Measurements from ENCODE around the gene SLC2A5.
"Not testable (repeated sequence)": the region's sequence is repeated elsewhere in the genome, so short reads cannot be mapped to it uniquely, and the experiment has no call there.

The SLC2A5 gene

GRCh38 chr1:9004031-9004699 lies 65.3 kb downstream of the SLC2A5 start:
- no peak for DNase-seq

GRCh38 chr1:9002215-9002560 lies 67.2 kb downstream of the SLC2A5 start:
- DNase-seq: not testable (repeated sequence)

DNA sequence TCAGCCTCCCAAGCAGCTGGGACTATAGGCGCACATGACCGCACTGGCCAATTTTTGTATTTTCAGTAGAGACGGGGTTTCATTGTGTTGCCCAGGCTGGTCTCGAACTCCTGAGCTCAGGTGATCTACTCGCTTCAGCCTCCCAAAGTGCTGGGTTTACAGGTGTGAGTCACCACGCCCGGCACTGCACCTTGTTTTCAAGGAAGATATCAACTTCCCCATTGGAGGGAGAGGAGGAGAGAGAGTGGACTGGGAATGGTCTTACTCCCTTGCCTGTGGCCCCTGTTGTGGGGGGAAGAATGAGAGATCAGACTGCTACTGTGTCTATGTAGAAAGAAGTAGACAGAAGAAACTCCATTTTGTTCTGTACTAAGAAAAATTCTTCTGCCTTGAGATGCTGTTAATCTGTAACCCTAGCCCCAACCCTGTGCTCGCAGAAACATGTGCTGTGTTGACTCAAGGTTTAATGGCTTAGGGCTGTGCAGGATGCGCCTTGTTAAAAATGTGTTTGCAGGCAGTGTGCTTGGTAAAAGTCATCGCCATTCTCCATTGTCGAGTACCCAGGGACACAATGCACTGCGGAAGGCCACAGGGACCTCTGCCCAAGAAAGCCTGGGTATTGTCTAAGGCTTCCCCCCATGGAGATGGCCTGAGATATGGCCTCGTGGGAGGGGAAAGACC lies 67.8 kb downstream of the SLC2A5 start:
- DNase-seq: not testable (repeated sequence)

DNA sequence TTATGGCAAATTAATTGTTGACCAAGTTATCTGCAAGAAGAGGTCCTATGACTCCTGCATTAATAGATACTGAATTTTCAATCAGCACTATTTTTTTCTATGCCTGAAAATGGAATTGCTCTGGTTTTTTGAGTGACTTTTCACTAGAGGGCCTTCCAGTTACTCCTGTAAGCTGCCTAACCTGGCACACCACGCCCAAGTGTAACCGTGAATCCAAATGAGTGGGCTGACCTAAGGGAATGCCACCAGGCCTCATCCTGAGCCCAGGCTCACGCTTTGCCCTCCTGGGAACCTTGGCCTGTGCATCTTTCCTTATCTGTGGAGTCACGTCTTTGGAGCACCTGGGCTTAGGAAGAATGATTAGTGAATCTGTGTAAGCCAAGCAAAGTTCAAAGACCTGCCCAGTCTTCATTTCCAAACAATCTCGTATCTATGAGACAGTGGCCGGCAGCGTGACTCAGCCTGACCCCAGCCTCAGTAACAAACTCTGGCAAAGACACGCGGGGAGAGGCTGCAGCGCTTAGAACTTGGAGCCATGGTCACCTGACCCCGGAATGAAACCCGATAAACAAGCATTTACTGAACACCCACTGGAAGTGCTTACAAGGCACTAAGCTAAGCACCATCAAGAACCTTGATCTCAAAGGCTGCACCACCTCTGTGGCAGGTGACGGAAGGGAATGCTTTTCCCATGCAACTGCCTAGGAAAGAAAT lies 75.3 kb downstream of the SLC2A5 start:
- DNase-seq: not testable (repeated sequence)

- DNase-seq: no peak
These were observed 76.3 kb downstream of the SLC2A5 start for GRCh38 chr1:8992936-8993687.

- DNase-seq: no peak
These were observed 79.6 kb downstream of the SLC2A5 start for GRCh38 chr1:8989821-8990220.

- DNase-seq: no peak
These were observed 80.4 kb downstream of the SLC2A5 start for GRCh38 chr1:8989061-8989460.

- no peak for DNase-seq
These were observed 80.8 kb downstream of the SLC2A5 start for GRCh38 chr1:8988618-8988967.

DNA sequence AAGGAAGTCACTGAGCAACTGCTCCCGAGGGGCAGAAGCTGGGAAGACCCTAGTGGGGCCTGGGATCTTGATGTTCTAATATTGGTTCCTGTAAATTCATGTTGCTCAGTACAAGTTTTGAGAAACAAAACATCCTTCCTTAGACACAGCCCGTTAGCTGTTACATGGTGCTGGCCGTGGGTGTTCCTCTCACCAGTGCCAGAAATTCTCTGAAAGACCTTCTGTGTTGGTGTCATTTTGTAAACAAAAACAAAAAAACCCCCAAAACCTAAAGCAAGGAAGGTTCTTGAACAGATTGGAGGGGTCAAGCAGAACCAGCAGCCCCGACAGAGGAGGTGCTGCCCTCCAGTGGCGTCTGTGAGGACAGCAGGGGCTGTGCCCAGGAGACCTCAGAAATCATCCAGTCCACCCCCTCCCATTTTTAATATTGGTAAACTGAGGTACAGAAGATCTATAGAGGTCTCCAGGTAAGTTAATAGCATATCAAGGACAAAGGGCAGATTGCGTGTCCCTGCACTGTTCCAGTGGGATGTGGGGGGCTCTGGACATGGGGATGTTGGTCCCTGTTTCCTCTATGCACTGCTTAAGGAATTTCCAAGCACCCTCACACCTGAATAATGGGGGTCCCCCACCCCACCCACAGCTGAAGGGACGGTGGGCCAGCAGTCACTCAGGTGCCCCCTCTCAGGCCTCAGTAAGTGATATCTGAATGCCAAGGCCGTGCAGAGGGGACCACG lies 81.4 kb downstream of the SLC2A5 start:
- peak; percentile 7 for DNase-seq

GRCh38 chr1:8986814-8987190 lies 82.6 kb downstream of the SLC2A5 start:
- no peak for DNase-seq

DNA sequence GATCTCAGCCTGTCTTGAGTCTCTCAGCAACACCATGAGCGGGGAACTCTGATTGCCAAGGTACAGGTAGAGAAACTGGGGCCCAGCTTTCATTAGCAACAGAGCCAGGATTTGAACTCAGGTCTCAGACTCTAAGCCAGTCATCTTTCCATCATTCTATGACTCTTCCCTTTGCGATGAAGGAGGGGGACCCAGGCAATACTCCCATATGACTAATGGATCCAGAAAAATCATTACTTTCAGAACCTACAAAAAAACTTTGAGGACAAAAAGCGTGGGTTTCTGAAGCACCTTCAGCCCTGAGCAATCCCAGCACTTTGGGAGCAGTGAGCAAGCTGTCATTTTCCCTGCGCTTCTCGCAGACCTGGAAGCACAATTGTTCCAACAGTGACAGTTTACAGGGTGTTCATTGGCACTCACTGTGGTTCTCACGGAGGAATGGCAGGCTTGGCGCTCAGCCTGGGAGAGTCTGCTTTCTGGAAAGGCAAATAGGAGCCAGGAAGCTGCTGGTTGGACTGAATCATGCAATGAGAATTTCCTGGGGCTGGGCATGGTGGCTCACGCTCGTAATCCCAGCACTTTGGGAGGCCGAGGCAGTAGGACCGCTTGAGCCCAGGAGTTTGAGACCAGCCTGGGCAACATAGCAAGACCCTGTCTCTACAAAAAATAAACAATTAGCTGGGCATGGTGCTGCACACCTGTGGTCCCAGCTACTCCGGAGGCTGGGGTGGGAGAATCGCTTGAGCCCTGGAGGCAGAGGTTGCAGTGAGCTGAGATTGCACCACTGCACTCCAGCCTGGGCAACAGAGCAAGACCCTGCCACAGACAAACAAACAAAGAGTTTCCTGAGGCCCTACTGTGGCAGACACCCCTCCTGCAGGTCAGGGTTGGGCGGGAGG lies 83.3 kb downstream of the SLC2A5 start:
- DNase-seq: no peak

All from NCI-H1105 treated with DMSO at 0.1 percent for 48 hours (cell line).